ENCODE measurements around the gene P2RY11.

- TF ChIP-seq, protein P1, sequence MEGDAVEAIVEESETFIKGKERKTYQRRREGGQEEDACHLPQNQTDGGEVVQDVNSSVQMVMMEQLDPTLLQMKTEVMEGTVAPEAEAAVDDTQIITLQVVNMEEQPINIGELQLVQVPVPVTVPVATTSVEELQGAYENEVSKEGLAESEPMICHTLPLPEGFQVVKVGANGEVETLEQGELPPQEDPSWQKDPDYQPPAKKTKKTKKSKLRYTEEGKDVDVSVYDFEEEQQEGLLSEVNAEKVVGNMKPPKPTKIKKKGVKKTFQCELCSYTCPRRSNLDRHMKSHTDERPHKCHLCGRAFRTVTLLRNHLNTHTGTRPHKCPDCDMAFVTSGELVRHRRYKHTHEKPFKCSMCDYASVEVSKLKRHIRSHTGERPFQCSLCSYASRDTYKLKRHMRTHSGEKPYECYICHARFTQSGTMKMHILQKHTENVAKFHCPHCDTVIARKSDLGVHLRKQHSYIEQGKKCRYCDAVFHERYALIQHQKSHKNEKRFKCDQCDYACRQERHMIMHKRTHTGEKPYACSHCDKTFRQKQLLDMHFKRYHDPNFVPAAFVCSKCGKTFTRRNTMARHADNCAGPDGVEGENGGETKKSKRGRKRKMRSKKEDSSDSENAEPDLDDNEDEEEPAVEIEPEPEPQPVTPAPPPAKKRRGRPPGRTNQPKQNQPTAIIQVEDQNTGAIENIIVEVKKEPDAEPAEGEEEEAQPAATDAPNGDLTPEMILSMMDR (IDR thresholded peaks at IDR 0.05): no peak
- TF ChIP-seq POLR2A (IDR thresholded peaks at IDR 0.05) (no peak), POLR2AphosphoS5 (IDR thresholded peaks at IDR 0.05) (no peak)
Measured at GRCh38 chr19:10096615-10096963, 14.9 kb upstream of the P2RY11 start.
